Breast epithelium (tissue), 3 donors: ENCODE measurements around the gene HLA-DMA.

ENCODE experiments used
- POLR2A ChIP-seq: fragments of 450-650 bp; IDR thresholded peaks from one replicate; pipeline ENCODE4 v1.6.1; 2016; ENCODE audit warnings: antibody characterized with exemption, mild to moderate bottlenecking, moderate library complexity
- POLR2AphosphoS5 ChIP-seq, 3 donors: sonication (generic); formaldehyde crosslinking; IDR thresholded peaks; one replicate each; pipeline ENCODE4 v1.6.1; 2017; ENCODE audit warnings: antibody characterized with exemption in 3 of 3
- TF ChIP-seq, protein P1 (sequence below), 3 donors: fragments of 450-650 bp; IDR thresholded peaks; one replicate each; pipeline ENCODE4 v1.5.1; 2016 to 2017; ENCODE audit warnings: antibody characterized with exemption in 3 of 3, mild to moderate bottlenecking in 3 of 3, moderate library complexity in 3 of 3

DNA sequence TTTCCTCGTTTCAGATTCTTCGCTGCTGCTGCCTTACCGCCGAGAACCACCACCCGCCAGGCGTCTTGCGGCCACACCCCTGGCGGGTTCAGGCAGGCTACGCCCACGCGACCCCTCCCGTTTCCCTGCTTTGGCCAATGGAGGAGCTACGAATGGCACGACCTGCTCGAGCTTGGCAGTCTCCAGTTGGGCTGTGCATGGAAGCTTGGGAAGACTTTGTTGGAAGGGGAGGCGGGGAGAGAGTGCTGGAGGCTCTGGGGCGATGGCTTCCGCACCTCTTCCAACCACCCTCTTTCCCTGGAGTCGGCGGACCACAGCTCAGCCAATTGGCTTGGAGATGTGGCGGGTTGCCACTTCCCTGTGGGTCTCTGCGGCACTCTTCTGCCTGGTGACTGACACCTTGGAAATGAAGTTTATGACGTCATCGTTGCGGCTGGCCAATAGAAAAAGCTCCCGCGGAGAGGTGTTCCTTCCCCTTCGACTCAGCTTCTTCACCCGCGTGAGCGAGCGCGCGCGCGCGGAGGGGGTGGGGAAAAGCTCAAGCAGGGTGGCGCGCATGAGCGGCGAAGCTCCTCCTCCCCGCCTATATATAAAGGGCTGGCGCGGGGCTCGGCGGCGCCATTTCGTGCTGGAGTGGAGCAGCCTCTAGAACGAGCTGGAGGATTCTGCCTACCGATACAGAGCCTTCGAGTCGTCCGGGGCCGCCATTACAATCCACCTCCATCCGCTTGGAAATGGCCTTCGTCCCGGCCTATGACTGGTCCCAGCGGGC is 18.9 kb upstream of the HLA-DMA start:
- TF ChIP-seq POLR2A (peak; percentile 99), POLR2AphosphoS5 (IDR thresholded peaks at IDR 0.05) (peak; percentile 99 to 100 (median 99))
- TF ChIP-seq, protein P1, sequence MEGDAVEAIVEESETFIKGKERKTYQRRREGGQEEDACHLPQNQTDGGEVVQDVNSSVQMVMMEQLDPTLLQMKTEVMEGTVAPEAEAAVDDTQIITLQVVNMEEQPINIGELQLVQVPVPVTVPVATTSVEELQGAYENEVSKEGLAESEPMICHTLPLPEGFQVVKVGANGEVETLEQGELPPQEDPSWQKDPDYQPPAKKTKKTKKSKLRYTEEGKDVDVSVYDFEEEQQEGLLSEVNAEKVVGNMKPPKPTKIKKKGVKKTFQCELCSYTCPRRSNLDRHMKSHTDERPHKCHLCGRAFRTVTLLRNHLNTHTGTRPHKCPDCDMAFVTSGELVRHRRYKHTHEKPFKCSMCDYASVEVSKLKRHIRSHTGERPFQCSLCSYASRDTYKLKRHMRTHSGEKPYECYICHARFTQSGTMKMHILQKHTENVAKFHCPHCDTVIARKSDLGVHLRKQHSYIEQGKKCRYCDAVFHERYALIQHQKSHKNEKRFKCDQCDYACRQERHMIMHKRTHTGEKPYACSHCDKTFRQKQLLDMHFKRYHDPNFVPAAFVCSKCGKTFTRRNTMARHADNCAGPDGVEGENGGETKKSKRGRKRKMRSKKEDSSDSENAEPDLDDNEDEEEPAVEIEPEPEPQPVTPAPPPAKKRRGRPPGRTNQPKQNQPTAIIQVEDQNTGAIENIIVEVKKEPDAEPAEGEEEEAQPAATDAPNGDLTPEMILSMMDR (IDR thresholded peaks at IDR 0.05), result peak in 1 of 3 donors; percentile 35
